PC-3 (cell line): ENCODE data around the gene ANGPT4.

Experiments used
- EZH2 ChIP-seq: fragments of 300-600 bp; sonication (generic); IDR thresholded peaks from one replicate; pipeline ENCODE4 v1.6.1; 2017; ENCODE audit warnings: antibody characterized with exemption, mild to moderate bottlenecking, low read length; ENCODE audit not compliant: unreplicated experiment
- EZH2phosphoT487 ChIP-seq: fragments of 300-600 bp; sonication (generic); IDR thresholded peaks from 2 replicates; pipeline ENCODE4 v1.6.1; 2018; ENCODE audit warnings: mild to moderate bottlenecking, antibody characterized with exemption, low read length, borderline replicate concordance
- TF ChIP-seq, protein P1 (sequence below): fragments of 300-600 bp; sonication (generic); conservative IDR thresholded peaks from 2 replicates; pipeline ENCODE4 v1.5.1; 2017; ENCODE audit warnings: antibody characterized with exemption, low read depth, mild to moderate bottlenecking, low read length

DNA sequence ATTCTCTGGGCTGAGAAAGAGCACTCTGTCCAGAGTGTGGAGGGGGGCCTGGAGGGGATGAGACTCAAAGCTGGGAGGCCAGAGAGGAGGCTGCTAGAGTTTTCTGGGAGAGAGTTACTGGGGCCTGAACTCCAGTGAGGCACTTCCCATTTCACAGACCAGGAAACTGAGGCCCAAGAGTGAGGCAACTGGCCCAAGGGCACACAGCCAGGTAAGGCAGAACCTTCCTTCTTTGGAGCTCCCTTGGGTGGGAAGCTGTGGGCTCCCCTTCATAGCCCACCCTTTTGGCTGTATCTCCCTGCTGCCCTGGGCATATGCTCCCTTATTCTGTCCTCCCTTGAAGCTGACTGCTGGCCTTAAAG, 34.4 kb downstream of the ANGPT4 start:
- TF ChIP-seq, protein P1, sequence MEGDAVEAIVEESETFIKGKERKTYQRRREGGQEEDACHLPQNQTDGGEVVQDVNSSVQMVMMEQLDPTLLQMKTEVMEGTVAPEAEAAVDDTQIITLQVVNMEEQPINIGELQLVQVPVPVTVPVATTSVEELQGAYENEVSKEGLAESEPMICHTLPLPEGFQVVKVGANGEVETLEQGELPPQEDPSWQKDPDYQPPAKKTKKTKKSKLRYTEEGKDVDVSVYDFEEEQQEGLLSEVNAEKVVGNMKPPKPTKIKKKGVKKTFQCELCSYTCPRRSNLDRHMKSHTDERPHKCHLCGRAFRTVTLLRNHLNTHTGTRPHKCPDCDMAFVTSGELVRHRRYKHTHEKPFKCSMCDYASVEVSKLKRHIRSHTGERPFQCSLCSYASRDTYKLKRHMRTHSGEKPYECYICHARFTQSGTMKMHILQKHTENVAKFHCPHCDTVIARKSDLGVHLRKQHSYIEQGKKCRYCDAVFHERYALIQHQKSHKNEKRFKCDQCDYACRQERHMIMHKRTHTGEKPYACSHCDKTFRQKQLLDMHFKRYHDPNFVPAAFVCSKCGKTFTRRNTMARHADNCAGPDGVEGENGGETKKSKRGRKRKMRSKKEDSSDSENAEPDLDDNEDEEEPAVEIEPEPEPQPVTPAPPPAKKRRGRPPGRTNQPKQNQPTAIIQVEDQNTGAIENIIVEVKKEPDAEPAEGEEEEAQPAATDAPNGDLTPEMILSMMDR = no peak
- TF ChIP-seq EZH2 (no peak), EZH2phosphoT487 (no peak)
